GM19452 (cell line): ENCODE measurements around the gene ZDHHC13.

ENCODE experiments used
- ATAC-seq: cut with Tn5 transposase; IDR thresholded peaks from one replicate; pipeline ENCODE4 v1.9.1; 2021; ENCODE audit not compliant: unreplicated experiment

ZDHHC13 gene, protein sequence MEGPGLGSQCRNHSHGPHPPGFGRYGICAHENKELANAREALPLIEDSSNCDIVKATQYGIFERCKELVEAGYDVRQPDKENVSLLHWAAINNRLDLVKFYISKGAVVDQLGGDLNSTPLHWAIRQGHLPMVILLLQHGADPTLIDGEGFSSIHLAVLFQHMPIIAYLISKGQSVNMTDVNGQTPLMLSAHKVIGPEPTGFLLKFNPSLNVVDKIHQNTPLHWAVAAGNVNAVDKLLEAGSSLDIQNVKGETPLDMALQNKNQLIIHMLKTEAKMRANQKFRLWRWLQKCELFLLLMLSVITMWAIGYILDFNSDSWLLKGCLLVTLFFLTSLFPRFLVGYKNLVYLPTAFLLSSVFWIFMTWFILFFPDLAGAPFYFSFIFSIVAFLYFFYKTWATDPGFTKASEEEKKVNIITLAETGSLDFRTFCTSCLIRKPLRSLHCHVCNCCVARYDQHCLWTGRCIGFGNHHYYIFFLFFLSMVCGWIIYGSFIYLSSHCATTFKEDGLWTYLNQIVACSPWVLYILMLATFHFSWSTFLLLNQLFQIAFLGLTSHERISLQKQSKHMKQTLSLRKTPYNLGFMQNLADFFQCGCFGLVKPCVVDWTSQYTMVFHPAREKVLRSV

DNA sequence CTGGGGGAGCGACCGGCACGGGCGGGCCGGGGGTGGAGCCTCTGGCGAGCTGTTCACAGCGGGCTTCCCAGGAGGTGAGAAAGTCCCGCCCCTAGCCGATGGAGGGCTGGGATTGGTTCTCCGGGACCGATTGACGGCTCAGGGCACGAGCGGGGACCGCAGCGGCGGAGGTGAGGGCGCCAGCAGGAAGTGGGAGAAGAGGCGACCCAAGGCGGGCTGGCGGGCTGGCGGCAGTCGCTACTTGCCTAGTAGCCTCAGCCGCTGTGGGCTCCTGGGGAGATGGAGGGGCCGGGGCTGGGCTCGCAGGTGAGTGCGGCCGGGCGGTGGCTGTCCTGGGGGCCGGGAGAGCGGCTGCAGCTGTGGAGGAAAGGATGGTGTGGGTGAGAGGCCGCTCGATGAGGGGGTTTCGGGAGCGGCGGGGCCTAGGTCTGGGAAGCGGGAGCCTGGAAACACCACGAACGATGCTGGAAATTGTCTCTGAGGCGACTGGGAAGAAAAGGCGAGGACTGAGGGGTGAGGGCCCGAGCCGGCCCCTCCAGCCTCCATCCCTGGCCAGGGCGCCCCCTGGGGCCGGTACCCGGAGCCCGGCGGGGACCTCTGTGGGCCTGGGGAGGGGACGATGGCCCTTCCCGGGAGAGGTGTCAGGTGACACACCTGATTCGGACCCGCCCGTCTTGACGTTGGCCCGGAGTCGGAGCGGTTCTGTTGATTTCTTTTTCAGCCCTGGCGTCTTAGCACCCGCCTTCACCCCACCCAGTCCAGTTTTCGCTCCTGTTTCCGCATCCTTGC lies at the start of gene ZDHHC13:
ZDHHC13 (plus strand) TSS at position 198 of the 789 bp plus-strand sequence; CDS start at position 280, 82 bp downstream.
- peak; percentile 99 for ATAC-seq

DNA sequence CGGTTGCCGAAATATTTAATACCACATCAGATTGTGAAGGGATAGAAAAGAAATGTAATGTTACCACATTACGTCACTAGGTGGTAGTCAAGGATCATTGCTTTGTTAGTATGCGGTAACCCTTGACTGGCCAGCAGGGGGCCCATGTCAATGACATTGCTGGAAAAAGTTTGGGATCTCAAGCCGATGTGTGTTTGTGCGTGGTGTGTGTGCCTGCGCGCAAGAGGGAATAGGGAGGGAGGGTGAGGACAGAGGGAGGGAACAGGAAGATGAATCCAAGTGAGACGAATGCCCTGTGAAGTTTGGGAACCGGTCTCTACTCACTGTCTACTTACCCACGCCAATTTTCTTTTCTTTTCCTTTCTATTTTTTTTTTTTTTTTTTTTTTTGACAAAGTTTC lies 45.7 kb upstream of the ZDHHC13 start:
- ATAC-seq, result peak; percentile 90

- ATAC-seq, result no peak
Measured at GRCh38 chr11:19072464-19072863, 44.5 kb upstream of the ZDHHC13 start.

DNA sequence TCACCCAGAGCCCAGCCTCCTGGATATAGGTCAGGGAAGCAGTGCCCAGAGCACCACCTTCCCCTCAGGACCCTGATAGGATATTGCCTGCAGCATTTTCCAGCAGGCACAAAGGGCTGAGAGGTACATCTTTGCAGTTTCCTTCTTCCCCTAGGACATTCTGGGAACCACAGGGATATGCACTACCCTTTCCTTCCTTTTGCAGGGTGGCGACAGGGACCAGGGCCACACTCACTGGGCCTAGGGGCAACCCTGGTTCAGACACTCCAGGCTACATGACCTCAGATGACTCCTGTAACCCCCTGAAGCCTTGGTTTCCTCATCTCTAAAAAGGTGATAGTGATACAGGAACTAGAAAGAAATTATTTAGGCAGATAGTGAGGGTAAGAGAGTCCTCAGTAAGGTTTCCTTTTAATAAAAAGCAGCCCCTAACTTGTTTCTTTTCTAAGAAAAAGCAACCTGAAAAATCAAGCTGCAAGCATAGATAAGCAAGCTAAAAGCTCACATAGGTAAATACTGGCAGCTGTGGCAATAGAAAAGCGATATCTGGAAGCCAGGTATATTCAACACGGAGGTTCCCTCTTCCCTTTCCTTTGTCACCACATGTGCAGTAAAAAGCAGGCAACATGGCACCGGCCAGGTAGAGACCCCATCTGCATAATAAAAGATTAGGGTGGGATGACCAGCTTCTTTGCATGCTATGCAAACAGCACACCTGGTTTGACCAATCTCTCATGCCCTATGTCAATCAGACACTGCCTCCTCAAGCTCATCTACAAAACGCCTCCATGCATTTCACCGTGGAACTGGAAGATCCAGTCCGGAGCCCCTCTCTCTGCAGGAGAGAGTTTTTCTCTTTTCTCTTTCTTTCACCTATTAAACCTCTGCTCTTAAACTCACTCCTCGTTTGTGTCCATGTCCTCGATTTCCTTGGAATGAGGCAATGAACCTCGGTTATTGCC lies 43.2 kb upstream of the ZDHHC13 start:
- ATAC-seq, result no peak

- ATAC-seq, result no peak
Measured at GRCh38 chr11:19075636-19076035, 41.3 kb upstream of the ZDHHC13 start.

DNA sequence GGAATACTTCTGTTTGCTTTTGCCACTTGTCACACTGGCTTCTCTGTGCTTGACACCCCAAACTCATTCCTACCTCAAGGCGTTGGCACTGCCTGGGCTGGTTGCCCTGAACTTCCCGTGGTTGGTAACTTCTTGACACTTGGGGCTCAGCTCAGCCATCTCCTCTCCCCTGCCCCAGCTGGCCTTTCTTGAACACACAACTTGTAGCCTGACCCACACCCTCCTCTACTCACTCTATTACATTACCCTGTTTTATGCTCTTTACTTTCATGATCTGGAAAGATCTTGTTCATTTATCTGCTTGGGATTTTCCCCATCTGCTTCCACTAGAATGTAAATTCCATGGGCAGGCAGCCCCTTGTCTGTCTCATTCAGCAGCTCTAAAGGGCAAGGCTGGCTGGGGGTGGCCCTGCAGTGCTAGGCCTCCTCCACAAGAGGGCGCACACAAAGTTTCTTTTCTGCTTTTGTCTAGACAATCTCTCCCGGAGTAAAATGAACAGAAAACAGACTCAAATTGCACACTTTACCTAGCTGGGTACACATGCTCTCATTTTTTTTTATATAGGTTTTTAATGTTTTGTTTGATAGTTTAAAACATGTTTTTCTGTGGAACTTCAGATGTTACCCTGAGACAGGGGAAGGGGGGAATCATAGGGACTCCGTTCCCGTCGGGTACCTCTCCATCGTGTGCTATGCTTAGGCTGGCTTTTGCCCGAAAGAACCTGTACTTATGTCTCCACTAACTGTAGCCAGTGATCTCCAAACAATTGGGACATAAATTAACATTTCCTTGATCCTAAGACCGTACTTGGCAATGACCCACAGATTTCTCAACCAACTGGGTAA lies 40.0 kb upstream of the ZDHHC13 start:
- peak; percentile 69 for ATAC-seq

DNA sequence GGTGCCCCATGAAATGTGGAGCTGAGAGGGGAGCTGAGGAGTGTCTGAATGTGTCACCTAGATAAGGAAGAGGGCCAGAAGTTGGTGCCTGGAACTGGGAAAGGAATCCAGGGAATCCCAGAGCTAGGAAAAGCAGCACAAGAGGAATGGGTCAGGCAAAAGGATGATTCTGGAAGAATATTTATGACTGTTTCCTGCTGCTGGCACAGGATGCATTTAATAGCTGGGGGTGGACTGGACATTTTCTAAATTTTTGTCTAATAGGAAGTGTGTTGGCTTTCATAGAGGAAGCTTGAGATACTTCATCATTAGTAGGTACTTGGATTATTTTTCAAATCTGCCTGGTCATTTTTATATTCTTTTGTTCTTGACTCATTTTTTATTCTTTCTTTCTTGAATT lies 39.0 kb upstream of the ZDHHC13 start:
- no peak for ATAC-seq

DNA sequence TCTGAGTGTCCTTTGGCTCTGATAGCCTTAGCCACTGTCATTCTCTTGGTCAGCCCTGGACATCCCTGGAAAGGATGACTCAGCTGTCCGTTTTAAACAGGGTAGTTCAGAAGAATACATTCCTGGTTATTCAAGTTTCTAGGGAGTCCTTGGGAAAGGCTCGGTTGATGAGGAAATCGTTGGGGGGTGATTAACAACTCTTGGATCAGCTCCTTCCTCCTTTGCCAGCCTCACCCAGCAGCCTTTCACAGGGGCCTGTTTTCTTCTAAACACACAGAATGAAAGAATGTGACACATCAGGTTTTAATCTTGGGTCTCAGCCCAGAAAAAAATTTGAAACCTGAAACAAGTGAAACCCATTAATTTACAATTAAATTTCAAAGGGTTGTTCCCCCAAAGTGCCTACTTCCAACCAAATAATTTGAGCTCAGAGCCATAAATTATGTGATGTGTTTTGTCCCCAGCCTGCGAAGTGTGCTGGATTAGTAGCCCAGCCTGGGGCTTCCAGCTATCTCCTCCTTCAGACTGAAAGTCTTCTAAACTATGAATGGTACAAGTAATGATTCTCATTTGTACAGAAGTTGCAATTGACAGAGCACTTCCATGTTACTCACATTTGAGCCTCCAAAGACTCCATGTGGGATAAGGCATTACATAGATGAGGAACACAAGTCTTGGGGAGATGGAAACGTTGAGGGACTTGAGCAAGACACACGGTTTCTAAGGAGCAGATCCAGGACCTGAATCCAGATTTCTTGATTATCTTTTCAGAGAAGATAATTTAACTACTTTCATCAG lies 37.1 kb upstream of the ZDHHC13 start:
- no peak for ATAC-seq

DNA sequence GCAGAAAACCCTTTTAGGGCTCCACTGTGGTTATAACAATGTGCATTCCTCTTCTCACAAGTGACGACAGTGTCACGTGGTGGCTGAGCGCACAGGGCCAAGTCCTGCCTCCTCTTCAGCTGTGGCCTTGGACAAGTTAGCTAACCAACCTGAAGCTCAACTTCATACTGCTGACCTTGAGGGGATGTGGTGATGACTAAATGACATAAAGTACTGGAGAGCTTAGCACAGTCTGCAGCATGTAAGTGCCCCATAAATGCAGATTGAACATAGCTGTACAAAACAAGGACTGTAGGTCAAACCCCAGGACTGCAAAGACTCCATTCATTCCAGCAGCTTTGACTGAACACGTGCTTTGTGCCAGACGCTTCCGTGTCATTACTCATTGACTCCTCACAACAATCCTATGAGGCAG lies 36.4 kb upstream of the ZDHHC13 start:
- no peak for ATAC-seq

GRCh38 chr11:19083166-19083565 lies 33.8 kb upstream of the ZDHHC13 start:
- no peak for ATAC-seq

DNA sequence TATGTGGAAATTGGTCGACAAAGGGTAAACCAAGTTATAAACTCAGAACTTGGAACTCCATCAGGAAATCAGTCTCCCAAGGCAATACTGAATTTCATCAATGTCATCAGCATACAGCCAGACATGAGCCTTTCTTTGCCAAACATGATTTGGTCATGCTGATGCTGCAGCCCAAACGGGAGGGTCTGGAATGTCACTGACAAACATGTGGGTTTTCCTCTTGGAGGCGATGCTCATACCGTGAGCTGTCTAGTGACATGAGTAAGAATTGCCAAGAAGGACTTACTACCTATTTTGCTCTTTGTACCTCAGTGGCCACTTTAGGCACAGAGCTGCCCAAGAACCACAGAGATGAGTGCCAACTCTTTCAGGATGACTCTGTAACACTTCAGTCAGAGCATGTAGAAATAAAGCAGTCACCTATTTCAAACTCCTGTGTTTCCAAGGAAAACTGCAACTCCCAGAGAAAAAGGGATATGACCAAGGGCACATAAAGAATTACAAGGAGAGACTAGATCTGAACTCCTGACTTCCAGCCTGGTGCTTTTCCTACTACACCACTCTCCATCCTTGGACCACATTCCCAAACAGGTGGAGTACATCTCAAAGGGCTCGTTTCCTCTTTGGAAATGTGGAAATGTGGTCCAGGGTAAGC lies 32.2 kb upstream of the ZDHHC13 start:
- no peak for ATAC-seq

DNA sequence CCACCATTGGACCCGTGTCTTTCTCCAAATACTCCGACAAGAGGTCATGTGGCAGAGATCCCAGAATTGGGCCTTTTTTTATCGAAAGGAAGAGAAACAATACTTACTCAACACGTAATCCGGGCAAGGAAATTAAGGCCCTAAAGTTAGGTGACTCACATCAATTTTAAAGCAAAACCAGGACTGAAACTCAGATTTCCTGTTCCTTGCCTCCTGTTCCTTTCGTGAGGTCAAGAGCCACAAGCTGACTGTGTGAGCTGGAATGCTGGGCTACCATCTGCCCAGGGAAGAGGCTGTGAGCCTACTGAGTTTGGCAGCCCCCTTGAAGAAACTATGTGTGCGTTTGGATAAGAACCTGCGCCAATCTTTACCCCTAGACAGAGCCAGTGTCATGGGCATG lies 29.3 kb upstream of the ZDHHC13 start:
- ATAC-seq, result no peak

DNA sequence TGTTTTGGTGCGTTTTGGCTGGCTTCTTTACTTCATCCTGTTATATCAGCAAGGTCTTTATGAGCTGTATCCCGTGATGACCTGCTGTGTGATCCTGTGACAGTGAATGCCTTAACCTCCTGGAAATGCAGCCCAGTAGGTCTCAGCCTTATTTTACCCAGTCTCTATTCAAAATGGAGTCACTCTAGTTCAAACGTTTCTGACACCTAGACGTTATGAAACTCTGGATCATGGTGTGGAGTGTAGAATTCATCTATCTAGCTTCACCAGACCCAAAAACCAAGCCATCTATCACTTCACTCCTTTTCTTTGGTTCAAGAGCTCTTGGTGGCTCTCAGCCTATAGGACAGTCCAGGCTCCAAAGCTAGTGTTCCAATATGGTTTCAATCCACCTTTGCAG lies 28.2 kb upstream of the ZDHHC13 start:
- ATAC-seq, result no peak

GRCh38 chr11:19089421-19089820 lies 27.5 kb upstream of the ZDHHC13 start:
- ATAC-seq, result no peak

DNA sequence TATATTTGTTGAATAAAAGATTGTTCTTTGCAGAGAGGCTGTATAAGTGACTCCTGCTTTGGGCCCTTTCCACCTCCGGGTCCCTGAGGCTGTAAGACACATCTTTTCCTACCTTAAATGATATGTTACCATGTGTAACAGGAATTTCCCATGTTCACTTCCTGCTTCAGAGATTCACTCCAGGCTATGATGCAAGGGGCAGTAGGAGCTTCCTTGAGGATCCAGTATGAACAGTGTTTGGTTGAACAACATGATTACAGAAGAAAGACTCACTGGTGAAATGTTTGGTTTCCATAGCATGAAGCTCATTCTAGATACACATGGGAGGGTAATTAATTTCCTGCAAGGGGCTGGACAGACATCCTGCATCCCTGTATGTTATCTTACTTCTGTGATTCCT lies 25.6 kb upstream of the ZDHHC13 start:
- no peak for ATAC-seq

DNA sequence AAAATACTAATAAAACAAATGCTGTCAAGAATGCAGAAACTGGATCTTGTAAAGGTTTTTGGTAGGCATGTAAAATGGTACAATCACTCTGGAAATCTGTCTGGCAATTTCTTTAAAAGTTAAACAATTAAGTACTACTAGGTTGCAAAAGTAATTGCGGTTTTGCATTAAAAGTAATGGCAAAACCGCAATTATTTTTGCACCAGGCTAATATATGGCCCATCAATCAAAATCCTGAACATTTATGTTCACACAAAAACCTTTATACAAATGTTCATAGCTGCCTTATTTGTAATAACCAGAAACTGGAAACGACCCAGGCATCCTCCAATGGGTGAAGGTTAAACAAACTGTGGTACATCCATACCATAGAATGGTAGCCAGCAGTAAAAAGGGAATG lies 24.6 kb upstream of the ZDHHC13 start:
- no peak for ATAC-seq

- no peak for ATAC-seq
Measured at GRCh38 chr11:19092850-19093249, 24.1 kb upstream of the ZDHHC13 start.

DNA sequence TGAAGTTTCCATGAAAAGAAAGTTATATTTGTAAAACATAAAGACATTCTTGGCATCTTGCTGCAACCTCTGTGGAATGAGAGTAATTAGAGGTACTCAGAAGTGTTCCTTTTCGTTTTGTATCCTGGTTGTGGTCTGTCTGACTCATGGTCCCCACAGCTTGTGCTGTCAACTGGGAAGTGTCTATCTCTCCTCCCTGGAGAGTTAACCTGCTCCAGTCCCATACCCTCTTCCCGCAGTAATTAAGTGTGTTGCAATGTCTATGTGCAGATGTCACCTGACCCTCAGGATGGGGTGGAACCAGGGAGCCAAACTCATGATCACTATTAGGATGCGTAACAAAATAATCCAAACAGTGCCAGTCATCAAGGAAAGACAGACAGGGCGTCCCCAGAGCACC lies 23.0 kb upstream of the ZDHHC13 start:
- no peak for ATAC-seq
